NCI-H345 treated with DMSO at 0.1 percent for 48 hours (cell line): ENCODE data around the gene PLEKHD1.
A peak's percentile ranks its signal among the peaks of the same experiment; 100 is the strongest.

Experiments used
- DNase-seq: peaks from one replicate; lab custom pipeline; 2025; ENCODE audit not compliant: unreplicated experiment; lab: John Stamatoyannopoulos, UW

PLEKHD1 gene

DNA sequence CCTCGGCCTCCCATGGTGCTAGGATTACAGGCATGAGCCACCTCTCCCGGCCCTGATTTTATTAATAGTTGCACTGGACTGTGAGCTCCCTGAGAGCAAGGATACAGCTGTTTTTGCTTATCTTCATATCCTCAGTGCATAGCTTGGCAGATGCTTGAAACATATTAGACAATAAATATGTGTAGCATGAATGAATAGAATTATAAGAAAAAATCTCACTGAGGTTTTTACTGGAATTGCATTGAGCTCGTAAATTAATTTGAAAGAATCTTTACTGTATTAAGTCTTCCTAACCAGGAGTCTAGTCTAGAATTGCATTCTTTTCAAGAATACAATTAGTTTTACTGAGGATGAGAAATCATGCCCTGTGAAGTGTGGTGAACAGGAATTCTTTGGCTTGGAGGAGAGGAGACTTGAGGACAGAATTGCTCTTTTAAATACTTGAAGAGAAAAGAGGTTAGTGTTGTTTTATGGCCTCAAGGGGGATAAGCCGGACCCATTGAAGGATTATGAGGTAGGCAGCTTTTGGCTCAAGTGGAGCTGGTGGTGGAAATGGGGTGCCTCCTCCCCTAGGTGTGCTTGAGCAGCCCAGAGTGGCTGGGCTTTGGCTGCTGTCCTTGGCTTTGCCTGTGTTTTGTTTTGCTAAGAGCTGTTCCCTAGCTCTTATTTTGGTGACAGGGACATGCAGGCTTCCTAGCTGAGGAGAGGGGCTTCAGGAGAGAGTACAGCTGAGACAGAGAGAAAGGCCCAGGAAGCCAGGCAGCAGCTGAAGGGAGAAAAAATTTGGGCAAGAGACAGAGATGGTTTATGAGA, 34.0 kb downstream of the PLEKHD1 start:
- no peak for DNase-seq

DNA sequence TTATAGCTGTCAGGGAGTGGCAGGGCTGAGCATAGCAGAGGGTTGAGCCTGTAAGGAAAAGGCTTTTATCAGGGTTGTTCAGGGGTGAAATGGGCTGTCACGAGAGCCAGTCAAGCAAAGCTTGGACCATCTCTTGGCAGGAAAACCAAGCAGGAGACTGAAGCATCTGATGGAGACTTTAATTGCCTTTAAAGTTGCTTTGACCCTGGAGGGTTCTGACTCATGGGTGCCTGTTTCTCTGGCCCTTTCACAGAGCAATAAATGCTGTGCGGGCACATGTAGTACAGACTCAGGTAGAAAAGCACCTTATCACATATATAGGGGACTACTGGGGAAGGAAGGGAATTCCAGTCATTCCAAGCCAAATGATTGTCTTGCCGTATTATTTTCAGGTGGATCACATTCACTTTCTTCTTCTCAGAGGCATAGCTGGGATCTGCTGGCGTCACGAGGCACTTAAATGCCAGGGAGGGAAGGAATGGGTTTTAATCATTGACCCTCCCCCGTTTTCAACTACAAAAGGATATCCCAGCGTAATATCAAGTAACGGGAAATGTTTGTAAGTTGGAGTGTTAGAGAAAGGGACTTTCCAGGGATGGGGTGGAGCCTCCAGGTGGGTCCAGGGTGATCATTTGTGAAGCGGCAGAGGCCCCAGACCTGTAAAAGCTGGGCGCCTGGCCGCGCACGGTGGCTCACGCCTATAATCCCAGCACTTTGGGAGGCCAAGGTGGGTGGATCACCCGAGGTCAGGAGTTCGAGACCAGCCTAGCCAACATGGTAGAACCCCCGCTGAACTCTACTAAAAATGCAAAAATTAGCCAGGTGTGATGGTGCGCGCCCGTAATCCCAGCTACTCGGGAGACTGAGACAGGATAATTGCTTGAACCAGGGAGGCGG, 34.9 kb downstream of the PLEKHD1 start:
- DNase-seq = no peak

- DNase-seq = no peak
These were observed 37.5 kb downstream of the PLEKHD1 start for GRCh38 chr14:69522026-69522425.

DNA sequence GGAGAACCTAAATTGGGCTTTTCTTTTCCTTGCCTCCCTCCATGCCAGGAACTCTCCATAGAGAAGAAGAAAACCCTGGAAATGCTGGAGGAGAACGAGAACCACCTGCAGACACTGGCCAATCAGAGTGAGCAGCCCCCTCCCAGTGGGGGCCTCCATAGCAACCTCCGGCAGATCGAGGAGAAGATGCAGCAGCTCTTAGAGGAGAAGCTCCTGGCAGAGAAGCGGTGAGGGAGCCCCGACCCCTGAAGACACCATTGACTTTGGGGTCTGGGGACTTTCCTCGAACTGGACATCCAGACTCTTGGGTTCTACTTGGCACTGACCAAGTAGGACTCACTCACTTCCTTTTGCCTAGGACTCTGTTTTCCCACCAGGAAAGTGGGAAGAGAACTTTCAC, 41.4 kb downstream of the PLEKHD1 start:
- DNase-seq = no peak

- no peak for DNase-seq
These were observed 43.1 kb downstream of the PLEKHD1 start for GRCh38 chr14:69527635-69528034.

- no peak for DNase-seq
These were observed 43.6 kb downstream of the PLEKHD1 start for GRCh38 chr14:69528143-69528542.

GRCh38 chr14:69528930-69529329, 44.4 kb downstream of the PLEKHD1 start:
- no peak for DNase-seq

GRCh38 chr14:69529563-69529962, 45.0 kb downstream of the PLEKHD1 start:
- no peak for DNase-seq

GRCh38 chr14:69530095-69530494, 45.6 kb downstream of the PLEKHD1 start:
- DNase-seq = no peak

DNA sequence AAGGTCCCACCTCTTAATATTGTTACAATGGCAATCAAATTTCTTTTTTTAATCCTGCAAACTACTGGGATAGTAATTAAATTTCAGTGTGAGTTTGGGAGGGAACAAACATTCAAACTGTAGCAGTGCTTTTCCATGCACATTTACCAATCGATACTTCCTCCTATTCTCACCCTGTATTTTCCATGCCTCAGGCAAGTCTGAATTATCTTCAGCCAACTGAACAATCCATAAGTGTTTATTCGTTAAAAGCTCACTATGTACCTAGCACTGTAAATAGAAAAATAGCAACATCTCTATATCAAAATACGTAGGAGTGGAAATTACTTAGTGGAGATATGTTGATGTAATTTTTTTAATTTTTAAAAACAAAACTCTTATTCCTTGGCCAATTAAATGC, 46.6 kb downstream of the PLEKHD1 start:
- peak; percentile 61 for DNase-seq

- no peak for DNase-seq
These were observed 48.2 kb downstream of the PLEKHD1 start for GRCh38 chr14:69532561-69533340.

- DNase-seq = peak; percentile 60
These were observed 50.8 kb downstream of the PLEKHD1 start for GRCh38 chr14:69535230-69535848.

- DNase-seq = no peak
These were observed 52.4 kb downstream of the PLEKHD1 start for GRCh38 chr14:69536971-69537370.

- DNase-seq = no peak
These were observed 53.4 kb downstream of the PLEKHD1 start for GRCh38 chr14:69537900-69538299.

DNA sequence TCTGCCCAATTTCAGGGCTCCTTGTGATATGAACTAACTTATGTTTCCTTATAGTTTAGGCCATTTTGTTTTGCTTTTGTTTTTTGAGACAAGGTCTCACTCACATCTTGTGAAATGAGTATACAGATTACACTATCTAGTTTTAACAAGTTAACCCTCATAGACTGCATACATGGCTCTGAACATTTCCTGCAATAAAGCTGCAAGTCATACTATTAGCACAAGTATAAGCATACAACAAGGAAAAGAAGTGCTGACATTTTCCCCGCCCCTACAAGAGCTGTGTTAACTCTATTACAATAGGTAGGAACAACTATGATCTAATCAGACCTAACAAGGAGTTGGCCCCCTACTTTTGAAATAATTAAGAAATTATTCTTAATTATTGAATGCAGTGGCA, 54.2 kb downstream of the PLEKHD1 start:
- no peak for DNase-seq

- DNase-seq = no peak
These were observed 55.3 kb downstream of the PLEKHD1 start for GRCh38 chr14:69539631-69540410.

GRCh38 chr14:69540654-69541335, 56.3 kb downstream of the PLEKHD1 start:
- no peak for DNase-seq

- DNase-seq = no peak
These were observed 57.8 kb downstream of the PLEKHD1 start for GRCh38 chr14:69542311-69542710.

- no peak for DNase-seq
These were observed 59.0 kb downstream of the PLEKHD1 start for GRCh38 chr14:69543341-69544115.
